ENCODE data around the gene CLDN9. TPM values are rescaled to one million over a fixed set of nuclear protein-coding genes. Genes with fewer than 3 reads are reported as not detected.

The CLDN9 gene
- polyA plus RNA-seq, 1 experiment, result not detected

- peak; percentile 75 for DNase-seq (ENCODE audit: low read depth)
- H3K36me3 ChIP-seq (ENCODE audit: control insufficient read depth, insufficient read depth, low read length), result peaks cover 26% of the 10 kb centered on the region
- ChIA-PET POLR2A (interaction anchor here (0.6 to 1.0 kb wide), 2 partner anchors 113 to 702 kb away, joined by 4 to 15 read pairs; partner anchors contain the start of gene ZNF213), CTCF (interaction anchor here (1.2 to 6.3 kb wide), 6 partner anchors 9 to 154 kb away, joined by 4 to 78 read pairs (median 10); no protein-coding TSS in a partner anchor)
- TF ChIP-seq CTCF (IDR thresholded peaks at IDR 0.05; ENCODE audit: insufficient read depth, low read depth, low read length), result no peak
- peak overlapping the region; percentile 97 for H3K4me3 ChIP-seq (ENCODE audit: low read depth, low read length)
- no peaks in the 10 kb centered on the region for H3K27me3 ChIP-seq (ENCODE audit: control insufficient read depth, insufficient read depth, low read length)
Observed at GRCh38 chr16:3022208-3022683, 9.5 kb downstream of the CLDN9 start.

GRCh38 chr16:3022684-3023414 is 10.1 kb downstream of the CLDN9 start:
- no peak for DNase-seq (ENCODE audit: low read depth)
- Histone ChIP-seq H3K27me3 (ENCODE audit: control insufficient read depth, insufficient read depth, low read length) (no peaks in the 10 kb centered on the region), H3K4me3 (ENCODE audit: low read depth, low read length) (peak overlapping the region; percentile 59), H3K36me3 (ENCODE audit: control insufficient read depth, insufficient read depth, low read length) (peaks cover 28% of the 10 kb centered on the region)
- ChIA-PET POLR2A (interaction anchor here (0.5 kb wide), 1 partner anchor 502 kb away, joined by 3 read pairs; no protein-coding TSS in a partner anchor), CTCF (interaction anchor here (0.8 to 6.3 kb wide), 7 partner anchors 9 to 155 kb away, joined by 3 to 78 read pairs (median 5); no protein-coding TSS in a partner anchor)
- no peak for TF ChIP-seq CTCF (IDR thresholded peaks at IDR 0.05; ENCODE audit: insufficient read depth, low read depth, low read length)

- no peak for TF ChIP-seq CTCF (IDR thresholded peaks at IDR 0.05; ENCODE audit: insufficient read depth, low read depth, low read length)
- Histone ChIP-seq H3K27me3 (ENCODE audit: control insufficient read depth, insufficient read depth, low read length) (no peaks in the 10 kb centered on the region), H3K36me3 (ENCODE audit: control insufficient read depth, insufficient read depth, low read length) (peaks cover 28% of the 10 kb centered on the region), H3K4me3 (ENCODE audit: low read depth, low read length) (peak overlapping the region; percentile 59)
- POLR2A ChIA-PET, result interaction anchor here (0.5 kb wide), 1 partner anchor 502 kb away, joined by 3 read pairs; no protein-coding TSS in a partner anchor
- CTCF ChIA-PET, result interaction anchor here (0.8 to 6.3 kb wide), 6 partner anchors 8 to 155 kb away, joined by 3 to 78 read pairs (median 4); no protein-coding TSS in a partner anchor
- peak; percentile 49 for DNase-seq (ENCODE audit: low read depth)
Observed at GRCh38 chr16:3023415-3023668, 10.6 kb downstream of the CLDN9 start.

DNA sequence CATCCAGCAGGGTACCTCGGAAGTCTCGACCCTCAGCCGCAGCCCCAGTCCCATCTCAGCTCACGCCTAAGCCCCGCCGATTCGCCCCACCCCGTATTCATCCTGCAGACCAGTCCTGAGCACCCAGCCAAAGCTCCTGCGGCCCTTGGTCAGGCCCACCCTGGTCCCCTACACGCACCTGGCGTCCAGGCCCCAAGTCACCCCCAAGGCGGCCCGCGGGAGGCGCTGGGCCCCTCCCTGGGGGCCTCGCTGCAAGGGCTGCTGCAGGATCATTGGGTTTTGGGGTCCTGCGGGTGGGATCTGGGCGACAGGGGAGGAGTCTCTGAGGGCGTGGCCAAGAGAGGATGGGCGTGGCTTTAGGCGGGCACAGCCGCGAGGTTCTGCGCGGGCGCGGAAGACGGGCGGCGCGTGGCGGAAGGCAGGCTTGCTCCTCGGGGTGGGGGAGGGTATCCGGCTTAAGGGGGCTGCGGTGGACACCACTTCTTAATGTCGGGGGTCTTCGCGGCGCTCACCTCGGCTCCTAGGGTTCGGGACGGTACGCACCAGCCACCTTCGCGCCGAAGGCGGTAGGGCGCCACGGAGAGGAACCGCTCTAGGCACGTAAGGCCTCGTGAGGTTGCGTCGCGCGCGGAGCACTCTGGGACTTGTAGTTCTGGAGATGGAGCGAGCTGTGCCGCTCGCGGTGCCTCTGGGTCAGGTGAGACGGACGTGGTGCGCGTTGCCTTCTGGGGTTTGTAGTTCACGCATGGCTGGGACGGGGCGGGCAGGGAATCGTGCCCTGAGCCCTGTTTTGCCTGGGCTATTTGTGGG is 11.2 kb downstream of the CLDN9 start, which contains the start of the genes HCFC1R1 and THOC6:
TSS of gene HCFC1R1 (minus strand) at position 274 of the 810 bp plus-strand sequence. CDS start at position 273, 1 bp downstream.
TSS of gene THOC6 (plus strand) at position 367 of the 810 bp plus-strand sequence. CDS start at position 659, 292 bp downstream.
- Histone ChIP-seq H3K27me3 (ENCODE audit: control insufficient read depth, insufficient read depth, low read length) (peaks cover under 1% of the 10 kb centered on the region; the same call in 1 of the 2 replicates), H3K4me3 (ENCODE audit: low read depth, low read length) (peak within 1 kb of the TSS; percentile 59), H3K36me3 (ENCODE audit: control insufficient read depth, insufficient read depth, low read length) (peaks cover 28% of the 10 kb centered on the region)
- DNase-seq (ENCODE audit: low read depth), result peak; percentile 88
- no peak for TF ChIP-seq CTCF (IDR thresholded peaks at IDR 0.05; ENCODE audit: insufficient read depth, low read depth, low read length)
- ChIA-PET CTCF (interaction anchor here (0.8 to 6.3 kb wide), 6 partner anchors 8 to 106 kb away, joined by 3 to 78 read pairs (median 4); partner anchors contain the start of gene CLDN9), POLR2A (interaction anchor here (0.5 kb wide), 1 partner anchor 76 kb away, joined by 4 read pairs; no protein-coding TSS in a partner anchor)
